IMR-90 (cell line): Measurements from ENCODE around the gene ZSWIM5. TPM values are rescaled to one million over a fixed set of nuclear protein-coding genes. Genes with fewer than 3 reads are reported as not detected.

Experiments
- ATAC-seq: fragments of 200-7000 bp; cut with Tn5 transposase; 2 replicates; pipeline ENCODE4 v1.9.1; 2020; ENCODE audit warnings: low read depth, mild to moderate bottlenecking, moderate library complexity
- BruUV-seq: library from RNA; stranded (reverse); fragments of 400-500 nt; replicated peaks from 2 replicates; lab custom pipeline; 2021; lab: Mats Ljungman, UMichigan
- CTCF ChIA-PET: fragments of 300-600 bp; formaldehyde crosslinking; extraction: SDS; loops from one replicate; lab custom pipeline; 2021; ENCODE audit warnings: antibody characterized with exemption; lab: Yijun Ruan, JAX
- POLR2A ChIA-PET: fragments of 300-600 bp; sonication (Branson Sonifier 250); formaldehyde crosslinking; loops from one replicate; lab custom pipeline; 2022; ENCODE audit warnings: antibody characterized with exemption; ENCODE audit not compliant: unreplicated experiment; lab: Charles Lee
- DNase-seq: peaks from one replicate; pipeline ENCODE4 v3.0.0; 2013
- H2AFZ ChIP-seq: replicated peaks from 2 replicates; pipeline ENCODE3; 2013; ENCODE audit warnings: low read length, mild to moderate bottlenecking; ENCODE audit not compliant: poor library complexity
- H2AK5ac ChIP-seq: 2 replicates; pipeline ENCODE4 v1.6.1; 2013; ENCODE audit warnings: low read depth, low read length, inconsistent platforms
- H2AK9ac ChIP-seq: replicated peaks from 2 replicates; pipeline ENCODE3; 2013; ENCODE audit warnings: mild to moderate bottlenecking, low read depth, low read length, moderate library complexity; ENCODE audit not compliant: poor library complexity
- H2BK120ac ChIP-seq: 2 replicates; pipeline ENCODE4 v1.6.1; 2013; ENCODE audit warnings: low read depth, low read length, inconsistent platforms
- H2BK15ac ChIP-seq: 3 replicates; pipeline ENCODE4 v1.6.1; 2013; ENCODE audit warnings: low read depth, low read length, inconsistent platforms
- H2BK20ac ChIP-seq: 2 replicates; pipeline ENCODE4 v1.6.1; 2013; ENCODE audit warnings: low read depth, mild to moderate bottlenecking, inconsistent platforms, low read length, moderate library complexity
- H2BK5ac ChIP-seq: 2 replicates; pipeline ENCODE4 v1.6.1; 2013; ENCODE audit warnings: mild to moderate bottlenecking, low read depth, low read length, inconsistent platforms; ENCODE audit not compliant: poor library complexity, severe bottlenecking
- H3K14ac ChIP-seq: replicated peaks from 2 replicates; pipeline ENCODE4 v1.6.1; 2013; ENCODE audit warnings: low read depth, low read length, inconsistent platforms
- H3K18ac ChIP-seq: 2 replicates; pipeline ENCODE4 v1.6.1; 2013; ENCODE audit warnings: low read depth, low read length, control low read depth
- H3K23ac ChIP-seq: 2 replicates; pipeline ENCODE4 v1.6.1; 2013; ENCODE audit warnings: low read depth, low read length, inconsistent platforms
- H3K27ac ChIP-seq: 2 replicates; pipeline ENCODE4 v1.5.1; 2013; ENCODE audit warnings: mild to moderate bottlenecking, control low read depth, low read length; ENCODE audit not compliant: insufficient read depth
- H3K27me3 ChIP-seq: 2 replicates; pipeline ENCODE4 v1.6.1; 2013; ENCODE audit warnings: low read length; ENCODE audit not compliant: control insufficient read depth, insufficient read depth
- H3K36me3 ChIP-seq: 2 replicates; pipeline ENCODE4 v1.6.1; 2013; ENCODE audit warnings: low read length, mixed read lengths; ENCODE audit not compliant: control insufficient read depth, insufficient read depth
- H3K4ac ChIP-seq: 2 replicates; pipeline ENCODE4 v1.6.1; 2013; ENCODE audit warnings: low read depth, low read length, inconsistent platforms
- H3K4me1 ChIP-seq: 2 replicates; pipeline ENCODE4 v1.6.1; 2013; ENCODE audit warnings: low read length, mixed read lengths; ENCODE audit not compliant: control insufficient read depth, insufficient read depth
- H3K4me2 ChIP-seq: 2 replicates; pipeline ENCODE4 v1.6.1; 2013; ENCODE audit warnings: low read depth, mild to moderate bottlenecking, control low read depth, low read length, moderate library complexity
- H3K4me3 ChIP-seq: 2 replicates; pipeline ENCODE4 v1.5.1; 2013; ENCODE audit warnings: low read depth, mild to moderate bottlenecking, control low read depth, low read length, moderate library complexity; ENCODE audit not compliant: insufficient read depth
- H3K56ac ChIP-seq: 2 replicates; pipeline ENCODE4 v1.6.1; 2013; ENCODE audit warnings: low read length, inconsistent platforms; ENCODE audit not compliant: insufficient read depth; ENCODE audit errors: extremely low read depth
- H3K79me1 ChIP-seq, 2 experiments: 2 replicates each; pipeline ENCODE4 v1.6.1; 2013; ENCODE audit warnings: low read length in 2 of 2, inconsistent platforms in 1 of 2, low read depth in 1 of 2
- H3K9ac ChIP-seq: 2 replicates; pipeline ENCODE4 v1.6.1; 2013; ENCODE audit warnings: low read depth, low read length, control low read depth
- H3K9me1 ChIP-seq: 2 replicates; pipeline ENCODE4 v1.6.1; 2013; ENCODE audit warnings: low read length, inconsistent platforms; ENCODE audit not compliant: insufficient read depth
- H3K9me3 ChIP-seq: 2 replicates; pipeline ENCODE4 v1.6.1; 2013; ENCODE audit warnings: low read length; ENCODE audit not compliant: control insufficient read depth, insufficient read depth
- H4K20me1 ChIP-seq: 2 replicates; pipeline ENCODE4 v1.6.1; 2013; ENCODE audit warnings: low read length, inconsistent platforms; ENCODE audit not compliant: insufficient read depth
- H4K5ac ChIP-seq: 2 replicates; pipeline ENCODE4 v1.6.1; 2013; ENCODE audit warnings: mild to moderate bottlenecking, low read depth, low read length, control low read depth
- H4K8ac ChIP-seq, 2 experiments: 2 replicates each; pipeline ENCODE4 v1.6.1; 2013; ENCODE audit warnings: low read depth in 2 of 2, low read length in 2 of 2, control low read depth in 1 of 2, inconsistent platforms in 1 of 2
- H4K91ac ChIP-seq: 2 replicates; pipeline ENCODE4 v1.6.1; 2013; ENCODE audit warnings: low read depth, low read length, inconsistent platforms; ENCODE audit not compliant: insufficient read depth
- BHLHE40 ChIP-seq: fragments of 150-350 bp; IDR thresholded peaks from 2 replicates; pipeline ENCODE4 v1.6.1; 2016; ENCODE audit warnings: mild to moderate bottlenecking, low read depth, low read length
- CEBPB ChIP-seq: IDR thresholded peaks from 2 replicates; pipeline ENCODE4 v1.6.1; 2012; ENCODE audit warnings: low read depth, low read length, improper control_type of control experiment
- CHD1 ChIP-seq: IDR thresholded peaks from 2 replicates; pipeline ENCODE4 v1.6.1; 2012; ENCODE audit warnings: low read depth, low read length, improper control_type of control experiment
- CTCF ChIP-seq: conservative IDR thresholded peaks from 2 replicates; pipeline ENCODE4 v1.5.1; 2012; ENCODE audit warnings: mild to moderate bottlenecking, low read depth, low read length, improper control_type of control experiment
- ELK1 ChIP-seq: fragments of 150-350 bp; IDR thresholded peaks from 2 replicates; pipeline ENCODE4 v1.6.1; 2016; ENCODE audit warnings: low read depth, mild to moderate bottlenecking, low read length, moderate library complexity, borderline replicate concordance
- FOS ChIP-seq: fragments of 150-350 bp; IDR thresholded peaks from 2 replicates; pipeline ENCODE4 v1.6.1; 2016; ENCODE audit warnings: low read depth, low read length
- MAFK ChIP-seq: IDR thresholded peaks from 2 replicates; pipeline ENCODE4 v1.6.1; 2012; ENCODE audit warnings: low read depth, low read length, improper control_type of control experiment
- MAZ ChIP-seq: IDR thresholded peaks from 2 replicates; pipeline ENCODE4 v1.6.1; 2012; ENCODE audit warnings: low read depth, mild to moderate bottlenecking, low read length, improper control_type of control experiment, moderate library complexity, borderline replicate concordance
- MXI1 ChIP-seq: IDR thresholded peaks from 2 replicates; pipeline ENCODE4 v1.6.1; 2012; ENCODE audit warnings: low read depth, mild to moderate bottlenecking, low read length, moderate library complexity, borderline replicate concordance
- NFE2L2 ChIP-seq: fragments of 150-350 bp; IDR thresholded peaks from 2 replicates; pipeline ENCODE4 v1.6.1; 2016; ENCODE audit warnings: low read depth, mild to moderate bottlenecking, low read length
- POLR2A ChIP-seq: IDR thresholded peaks from 2 replicates; pipeline ENCODE4 v1.6.1; 2012; ENCODE audit warnings: mild to moderate bottlenecking, low read depth, low read length
- RAD21 ChIP-seq: IDR thresholded peaks from 2 replicates; pipeline ENCODE4 v1.6.1; 2012; ENCODE audit warnings: low read length, improper control_type of control experiment
- RCOR1 ChIP-seq: IDR thresholded peaks from 2 replicates; pipeline ENCODE4 v1.6.1; 2012; ENCODE audit warnings: mild to moderate bottlenecking, low read length, improper control_type of control experiment; ENCODE audit not compliant: insufficient replicate concordance
- RFX5 ChIP-seq: IDR thresholded peaks from 2 replicates; pipeline ENCODE4 v1.8.0; 2012; ENCODE audit warnings: low read depth, mild to moderate bottlenecking, low read length, moderate library complexity
- SMC3 ChIP-seq: fragments of 150-350 bp; IDR thresholded peaks from 2 replicates; pipeline ENCODE4 v1.6.1; 2016; ENCODE audit warnings: low read depth, mild to moderate bottlenecking, antibody characterized with exemption, low read length, moderate library complexity
- USF2 ChIP-seq: fragments of 150-350 bp; IDR thresholded peaks from 2 replicates; pipeline ENCODE4 v1.6.1; 2017; ENCODE audit warnings: mild to moderate bottlenecking, antibody characterized with exemption, low read length, low read depth
- WGBS, 2 experiments: methylation state at CpG; one replicate each; pipeline versions ENCODE4 v1.1.5 to v1.1.7; 2013; ENCODE audit warnings: missing lambda C conversion rate in 2 of 2; ENCODE audit not compliant: insufficient read length in 1 of 2; ENCODE audit errors: extremely low coverage in 2 of 2; 5-methylcytosine and 5-hydroxymethylcytosine counted together
- dilution Hi-C: fragments of 300-500 bp; cut with HindIII; formaldehyde crosslinking; loops from one replicate; pipeline ENCODE4 v1.14.3; 2018; ENCODE audit warnings: low sequenced_read_pairs; ENCODE audit not compliant: unreplicated experiment
- in situ Hi-C: fragments of 300-500 bp; cut with MboI; formaldehyde crosslinking; loops from 3 replicates; pipeline ENCODE4 v1.14.3; 2019; ENCODE audit warnings: low sequenced_read_pairs, inconsistent platforms, mixed read lengths
- intact Hi-C: fragments of 100-400 bp; cut with micrococcal nuclease; formaldehyde crosslinking; loops from 2 replicates; pipeline ENCODE4 v1.10.0; 2022
- polyA plus RNA-seq, 3 experiments: library from polyadenylated mRNA; depleted of rRNA; stranded (reverse); fragments of >200 nt; gene quantifications; 2 replicates each; pipeline ENCODE4 v1.2.3, GENCODE V29; 2012; ENCODE audit warnings: low replicate concordance in 1 of 3
- total RNA-seq: library from RNA; depleted of rRNA; stranded (reverse); fragments of >200 nt; gene quantifications from 2 replicates; pipeline ENCODE4 v1.2.3, GENCODE V29; 2012

The ZSWIM5 gene
- total and polyA plus RNA-seq, 2 of the 4 experiments (the other 2 are of a cell fraction): under 0.01 to 0.03 TPM

GRCh38 chr1:45043094-45043493 is 163.3 kb downstream of the ZSWIM5 start:
- Histone ChIP-seq H2AK9ac (no peak overlapping the region), H2BK120ac (no peak overlapping the region), H3K4me3 (no peak overlapping the region), H3K4me1 (no peaks in the 10 kb centered on the region), H4K20me1 (no peaks in the 10 kb centered on the region), H4K5ac (no peak overlapping the region), H3K36me3 (no peaks in the 10 kb centered on the region), H3K4me2 (no peak overlapping the region), H3K27ac (no peak overlapping the region), H4K91ac (no peak overlapping the region), H3K9me1 (no peaks in the 10 kb centered on the region), H3K79me1 (no peaks in the 10 kb centered on the region), H4K8ac (no peak overlapping the region), H3K27me3 (peaks cover 5% of the 10 kb centered on the region), H3K56ac (no peak overlapping the region), H3K23ac (no peak overlapping the region), H2AK5ac (no peak overlapping the region), H2AFZ (no peak overlapping the region), H2BK15ac (no peak overlapping the region), H3K4ac (no peak overlapping the region), H3K9ac (no peak overlapping the region), H2BK5ac (no peak overlapping the region), H3K18ac (no peak overlapping the region), H3K14ac (no peak overlapping the region), H3K9me3 (no peaks in the 10 kb centered on the region), H2BK20ac (no peak overlapping the region)
- ATAC-seq: no peak
- POLR2A ChIA-PET: no interaction called here
- no peak for TF ChIP-seq RAD21
- TF ChIP-seq BHLHE40: no peak
- no peak for TF ChIP-seq USF2
- no peak for TF ChIP-seq MXI1
- TF ChIP-seq RFX5: no peak
- TF ChIP-seq CEBPB: no peak
- no peak for TF ChIP-seq ELK1
- no peak for TF ChIP-seq MAFK
- no peak for TF ChIP-seq MAZ
- no peak for TF ChIP-seq SMC3
- no peak for TF ChIP-seq NFE2L2
- no peak for TF ChIP-seq CTCF
- TF ChIP-seq FOS: no peak
- TF ChIP-seq CHD1: no peak
- TF ChIP-seq RCOR1: no peak
- no peak for TF ChIP-seq POLR2A
- 54% methylated on average over 2 of the region's 5 CpGs; no CpG with 5 or more reads in 1 of the 2 experiments for WGBS, 2 experiments
- in situ Hi-C loops (no loop called here), dilution Hi-C loops (no loop called here), intact Hi-C loops (no loop called here)
- no TSS peak for BruUV-seq
- no peak for DNase-seq
- CTCF ChIA-PET: no interaction called here
